CD4-positive, alpha-beta T cell (primary cell): ENCODE results near the gene GSTM4. TPM values are rescaled to one million over a fixed set of nuclear protein-coding genes. Genes with fewer than 3 reads are reported as not detected.

ENCODE experiments used
- ATAC-seq: fragments of 200-7000 bp; cut with Tn5 transposase; one replicate; pipeline ENCODE4 v1.10.0; 2022; ENCODE audit warnings: mild to moderate bottlenecking; ENCODE audit not compliant: poor library complexity
- CTCF ChIA-PET: fragments of 350-600 bp; sonication (Branson Sonifier 250); formaldehyde crosslinking; loops from one replicate; lab custom pipeline; 2021; ENCODE audit warnings: antibody characterized with exemption, inconsistent platforms; lab: Charles Lee
- POLR2A ChIA-PET: fragments of 350-600 bp; sonication (Branson Sonifier 250); formaldehyde crosslinking; loops from one replicate; lab custom pipeline; 2021; ENCODE audit warnings: antibody characterized with exemption, inconsistent platforms; lab: Charles Lee
- DNase-seq, 14 experiments: peaks; one replicate each; pipeline ENCODE4 v3.0.0-alpha.2; 2013 to 2020; ENCODE audit warnings: mixed read lengths in 2 of 14
- H3K27ac ChIP-seq, 2 donors: one replicate each; pipeline versions ENCODE4 v1.5.1 to v1.7.0; 2013; ENCODE audit warnings: low read length in 2 of 2, low read depth in 1 of 2, mild to moderate bottlenecking in 1 of 2
- H3K27me3 ChIP-seq, 2 experiments: 1 replicate in 1 of 2; 2 replicates in 1 of 2; pipeline versions ENCODE4 v1.6.1 to v1.7.0; 2013; ENCODE audit warnings: low read length in 2 of 2, control low read depth in 1 of 2, mild to moderate bottlenecking in 1 of 2, moderate library complexity in 1 of 2; ENCODE audit not compliant: insufficient read depth in 2 of 2, control insufficient read depth in 1 of 2
- H3K36me3 ChIP-seq: one replicate; pipeline ENCODE4 v1.6.1; 2013; ENCODE audit warnings: low read length, control low read depth; ENCODE audit not compliant: insufficient read depth
- H3K4me1 ChIP-seq: one replicate; pipeline ENCODE4 v1.6.1; 2013; ENCODE audit warnings: low read length, control low read depth; ENCODE audit not compliant: insufficient read depth
- H3K4me3 ChIP-seq: one replicate; pipeline ENCODE4 v1.5.1; 2013; ENCODE audit warnings: mild to moderate bottlenecking, low read length, moderate library complexity
- H3K9me3 ChIP-seq, 2 experiments: 1 replicate in 1 of 2; 2 replicates in 1 of 2; pipeline versions ENCODE4 v1.6.1 to v1.7.0; 2013; ENCODE audit warnings: low read length in 2 of 2, mild to moderate bottlenecking in 2 of 2, control low read depth in 1 of 2, moderate library complexity in 1 of 2; ENCODE audit not compliant: control insufficient read depth in 1 of 2, insufficient read depth in 1 of 2
- H3K27ac Mint-ChIP-seq: one replicate; pipeline ENCODE4 v1.8.0; 2020; ENCODE audit warnings: mixed read lengths
- H3K27me3 Mint-ChIP-seq: one replicate; pipeline ENCODE4 v1.8.0; 2021; ENCODE audit warnings: mixed read lengths
- H3K36me3 Mint-ChIP-seq: one replicate; pipeline ENCODE4 v1.8.0; 2021; ENCODE audit warnings: low read depth, mixed read lengths
- H3K4me1 Mint-ChIP-seq: one replicate; pipeline ENCODE4 v1.8.0; 2021; ENCODE audit warnings: low read depth, mixed read lengths
- H3K4me3 Mint-ChIP-seq: one replicate; pipeline ENCODE4 v1.8.0; 2020; ENCODE audit warnings: mild to moderate bottlenecking, mixed read lengths
- H3K9me3 Mint-ChIP-seq: one replicate; pipeline ENCODE4 v1.8.0; 2020; ENCODE audit warnings: mixed read lengths
- intact Hi-C, 2 experiments: fragments of 100-400 bp; cut with DNase I in 1 of 2; cut with micrococcal nuclease in 1 of 2; formaldehyde crosslinking; loops; one replicate each; pipeline versions ENCODE4 v1.15.1 to v1.9.0; 2023 to 2025; cut with DNase I, micrococcal nuclease
- total RNA-seq, 174 experiments: library from RNA in 2 of 174; stranded (reverse) in 2 of 174; gene quantifications; one replicate each; pipeline ENCODE4 v1.2.3 and lab custom pipeline; 2021 to 2026
- TF ChIP-seq, protein P1 (sequence below): fragments of 200-600 bp; IDR thresholded peaks from one replicate; pipeline ENCODE4 v1.8.0; 2022; ENCODE audit warnings: antibody characterized with exemption, mild to moderate bottlenecking

GSTM4 gene
- total RNA-seq, 2 experiments from 2014 or later: 17.7 to 20.7 TPM

- H3K27ac ChIP-seq: no peak overlapping the region
- no peak overlapping the region for H3K4me3 ChIP-seq
- peaks cover 16% of the 10 kb centered on the region for H3K4me1 ChIP-seq
- ATAC-seq: no peak
- no peak overlapping the region for H3K27ac Mint-ChIP-seq
- CTCF ChIA-PET: interaction anchor here (1.3 to 5.4 kb wide), 2 partner anchors 13 to 124 kb away, joined by 3 to 38 read pairs; no protein-coding TSS in a partner anchor
- intact Hi-C loops: no loop called here
- H3K27me3 Mint-ChIP-seq: no peaks in the 10 kb centered on the region
- no peak for DNase-seq
- no peaks in the 10 kb centered on the region for H3K27me3 ChIP-seq
- peaks cover 37% of the 10 kb centered on the region for H3K4me1 Mint-ChIP-seq
- TF ChIP-seq, protein P1, sequence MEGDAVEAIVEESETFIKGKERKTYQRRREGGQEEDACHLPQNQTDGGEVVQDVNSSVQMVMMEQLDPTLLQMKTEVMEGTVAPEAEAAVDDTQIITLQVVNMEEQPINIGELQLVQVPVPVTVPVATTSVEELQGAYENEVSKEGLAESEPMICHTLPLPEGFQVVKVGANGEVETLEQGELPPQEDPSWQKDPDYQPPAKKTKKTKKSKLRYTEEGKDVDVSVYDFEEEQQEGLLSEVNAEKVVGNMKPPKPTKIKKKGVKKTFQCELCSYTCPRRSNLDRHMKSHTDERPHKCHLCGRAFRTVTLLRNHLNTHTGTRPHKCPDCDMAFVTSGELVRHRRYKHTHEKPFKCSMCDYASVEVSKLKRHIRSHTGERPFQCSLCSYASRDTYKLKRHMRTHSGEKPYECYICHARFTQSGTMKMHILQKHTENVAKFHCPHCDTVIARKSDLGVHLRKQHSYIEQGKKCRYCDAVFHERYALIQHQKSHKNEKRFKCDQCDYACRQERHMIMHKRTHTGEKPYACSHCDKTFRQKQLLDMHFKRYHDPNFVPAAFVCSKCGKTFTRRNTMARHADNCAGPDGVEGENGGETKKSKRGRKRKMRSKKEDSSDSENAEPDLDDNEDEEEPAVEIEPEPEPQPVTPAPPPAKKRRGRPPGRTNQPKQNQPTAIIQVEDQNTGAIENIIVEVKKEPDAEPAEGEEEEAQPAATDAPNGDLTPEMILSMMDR: no peak
- no peaks in the 10 kb centered on the region for H3K9me3 Mint-ChIP-seq
- peak overlapping the region; percentile 6 for H3K4me3 Mint-ChIP-seq
- POLR2A ChIA-PET: interaction anchor here (1.1 kb wide), 1 partner anchor 105 kb away, joined by 3 read pairs; the partner anchor contains the start of gene GNAI3
- H3K36me3 ChIP-seq: no peaks in the 10 kb centered on the region
- H3K36me3 Mint-ChIP-seq: peaks cover 13% of the 10 kb centered on the region
- H3K9me3 ChIP-seq: no peaks in the 10 kb centered on the region
These were observed 2.6 kb upstream of the GSTM4 start for GRCh38 chr1:109653306-109653705.

DNA sequence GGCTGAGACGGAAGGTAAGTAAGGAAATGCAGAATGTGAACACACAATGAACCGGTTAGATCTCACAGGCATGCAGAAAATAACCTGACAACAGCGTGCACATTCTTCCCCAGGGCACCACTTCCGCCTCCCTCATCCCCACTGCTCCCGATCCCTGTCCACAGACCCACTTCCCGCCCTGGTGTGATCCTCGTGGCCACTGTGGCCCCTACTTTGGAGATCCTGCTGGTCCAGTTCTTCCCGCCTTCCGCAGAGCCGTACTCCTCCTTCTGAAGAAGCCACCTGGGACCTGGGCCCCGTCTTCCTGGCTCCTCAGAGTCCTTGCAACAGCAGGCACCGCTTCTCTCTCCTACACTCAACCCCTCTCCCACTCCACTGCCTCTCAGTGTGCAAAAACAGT, 1.4 kb upstream of the GSTM4 start:
- peaks cover 16% of the 10 kb centered on the region for H3K4me1 ChIP-seq
- POLR2A ChIA-PET: interaction anchor here (2.3 to 2.7 kb wide), 2 partner anchors 14 to 330 kb away, joined by 5 to 9 read pairs; partner anchors contain the start of gene AHCYL1

GRCh38 chr1:109657395-109657794, 1.5 kb downstream of the GSTM4 start:
- H3K9me3 ChIP-seq: no peaks in the 10 kb centered on the region
- intact Hi-C loops: no loop called here
- H3K27me3 ChIP-seq: no peaks in the 10 kb centered on the region
- H3K4me1 ChIP-seq: peaks cover 16% of the 10 kb centered on the region
- Mint-ChIP-seq H3K27ac (peak overlapping the region; percentile 20), H3K4me3 (peak overlapping the region; percentile 98), H3K9me3 (no peaks in the 10 kb centered on the region), H3K27me3 (no peaks in the 10 kb centered on the region), H3K36me3 (peaks cover 52% of the 10 kb centered on the region), H3K4me1 (peaks cover 41% of the 10 kb centered on the region)
- no peak overlapping the region for H3K27ac ChIP-seq
- no peaks in the 10 kb centered on the region for H3K36me3 ChIP-seq
- ChIA-PET CTCF (interaction anchor here (1.3 to 2.8 kb wide), 2 partner anchors 17 to 327 kb away, joined by 4 to 10 read pairs; partner anchors contain the start of gene AHCYL1), POLR2A (interaction anchor here (0.7 kb wide), 1 partner anchor 108 kb away, joined by 3 read pairs; no protein-coding TSS in a partner anchor)
- TF ChIP-seq, protein P1: no peak
- DNase-seq (no peak), ATAC-seq (no peak)
- no peak overlapping the region for H3K4me3 ChIP-seq

More for the DNA sequence above, 1.4 kb upstream of the GSTM4 start:
- Mint-ChIP-seq H3K9me3 (no peaks in the 10 kb centered on the region), H3K4me3 (peak overlapping the region; percentile 98), H3K4me1 (peaks cover 41% of the 10 kb centered on the region), H3K36me3 (peaks cover 25% of the 10 kb centered on the region), H3K27ac (peak overlapping the region; percentile 87), H3K27me3 (no peaks in the 10 kb centered on the region)
- Histone ChIP-seq H3K4me3 (no peak overlapping the region), H3K9me3 (no peaks in the 10 kb centered on the region), H3K27me3 (no peaks in the 10 kb centered on the region), H3K27ac (no peak overlapping the region), H3K36me3 (no peaks in the 10 kb centered on the region)
- DNase-seq (no peak), ATAC-seq (no peak)
- intact Hi-C loops: no loop called here
- TF ChIP-seq, protein P1: no peak
- CTCF ChIA-PET: interaction anchor here (1.4 kb wide), 1 partner anchor 14 kb away, joined by 5 read pairs; no protein-coding TSS in a partner anchor
